NCI-H1105 treated with DMSO at 0.1 percent for 48 hours (cell line): ENCODE results near the gene ATAD5.
"Not testable (repeated sequence)": the region's sequence is repeated elsewhere in the genome, so short reads cannot be mapped to it uniquely, and the experiment has no call there.

Experiments
- DNase-seq: peaks from one replicate; lab custom pipeline; 2025; lab: John Stamatoyannopoulos, UW

The ATAD5 gene, protein sequence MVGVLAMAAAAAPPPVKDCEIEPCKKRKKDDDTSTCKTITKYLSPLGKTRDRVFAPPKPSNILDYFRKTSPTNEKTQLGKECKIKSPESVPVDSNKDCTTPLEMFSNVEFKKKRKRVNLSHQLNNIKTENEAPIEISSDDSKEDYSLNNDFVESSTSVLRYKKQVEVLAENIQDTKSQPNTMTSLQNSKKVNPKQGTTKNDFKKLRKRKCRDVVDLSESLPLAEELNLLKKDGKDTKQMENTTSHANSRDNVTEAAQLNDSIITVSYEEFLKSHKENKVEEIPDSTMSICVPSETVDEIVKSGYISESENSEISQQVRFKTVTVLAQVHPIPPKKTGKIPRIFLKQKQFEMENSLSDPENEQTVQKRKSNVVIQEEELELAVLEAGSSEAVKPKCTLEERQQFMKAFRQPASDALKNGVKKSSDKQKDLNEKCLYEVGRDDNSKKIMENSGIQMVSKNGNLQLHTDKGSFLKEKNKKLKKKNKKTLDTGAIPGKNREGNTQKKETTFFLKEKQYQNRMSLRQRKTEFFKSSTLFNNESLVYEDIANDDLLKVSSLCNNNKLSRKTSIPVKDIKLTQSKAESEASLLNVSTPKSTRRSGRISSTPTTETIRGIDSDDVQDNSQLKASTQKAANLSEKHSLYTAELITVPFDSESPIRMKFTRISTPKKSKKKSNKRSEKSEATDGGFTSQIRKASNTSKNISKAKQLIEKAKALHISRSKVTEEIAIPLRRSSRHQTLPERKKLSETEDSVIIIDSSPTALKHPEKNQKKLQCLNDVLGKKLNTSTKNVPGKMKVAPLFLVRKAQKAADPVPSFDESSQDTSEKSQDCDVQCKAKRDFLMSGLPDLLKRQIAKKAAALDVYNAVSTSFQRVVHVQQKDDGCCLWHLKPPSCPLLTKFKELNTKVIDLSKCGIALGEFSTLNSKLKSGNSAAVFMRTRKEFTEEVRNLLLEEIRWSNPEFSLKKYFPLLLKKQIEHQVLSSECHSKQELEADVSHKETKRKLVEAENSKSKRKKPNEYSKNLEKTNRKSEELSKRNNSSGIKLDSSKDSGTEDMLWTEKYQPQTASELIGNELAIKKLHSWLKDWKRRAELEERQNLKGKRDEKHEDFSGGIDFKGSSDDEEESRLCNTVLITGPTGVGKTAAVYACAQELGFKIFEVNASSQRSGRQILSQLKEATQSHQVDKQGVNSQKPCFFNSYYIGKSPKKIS (N-terminal part only)

GRCh38 chr17:30831663-30832437 lies at the start of gene ATAD5:
Gene ATAD5 (plus strand): TSS chr17:30831966. CDS start chr17:30832348, 382 bp downstream.
- DNase-seq, result peak; percentile 89

DNA sequence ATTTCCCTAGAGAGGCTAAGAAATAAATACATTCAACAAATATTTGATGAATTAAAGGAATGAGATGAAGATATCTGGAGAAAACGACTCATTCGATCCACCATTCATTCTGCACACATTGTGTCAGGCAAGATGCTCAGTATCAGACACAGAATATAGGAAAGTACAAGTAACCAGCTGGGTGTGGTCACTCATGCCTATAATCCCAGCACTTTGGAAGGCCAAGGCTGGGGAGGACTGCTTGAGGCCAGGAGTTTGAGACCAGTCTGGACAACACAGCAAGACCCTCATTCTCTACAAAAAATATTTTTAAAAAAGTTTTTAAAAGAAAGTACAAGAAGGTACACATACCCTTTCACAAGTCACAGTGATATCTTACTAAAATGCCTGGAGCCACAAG lies 49.6 kb upstream of the ATAD5 start:
- DNase-seq, result no peak

DNA sequence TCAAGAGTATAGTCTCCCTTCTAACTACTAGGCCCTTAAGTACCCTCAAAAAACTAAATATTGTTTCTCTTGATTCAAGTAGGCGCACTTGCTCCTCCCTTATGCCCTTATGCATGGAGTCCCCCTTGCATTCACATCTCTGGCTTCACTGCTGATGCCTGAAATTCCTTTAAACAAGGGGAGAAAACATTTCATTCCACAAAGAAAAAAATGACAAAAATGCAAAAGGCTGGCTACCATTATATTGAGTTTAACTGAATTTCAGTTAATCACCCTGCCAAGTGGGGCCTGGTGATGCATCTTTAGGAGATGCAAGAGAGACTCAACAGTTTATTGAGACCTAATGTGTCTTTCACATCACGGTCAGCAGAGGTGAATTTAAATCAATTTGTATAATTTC lies 42.8 kb upstream of the ATAD5 start:
- no peak for DNase-seq

DNA sequence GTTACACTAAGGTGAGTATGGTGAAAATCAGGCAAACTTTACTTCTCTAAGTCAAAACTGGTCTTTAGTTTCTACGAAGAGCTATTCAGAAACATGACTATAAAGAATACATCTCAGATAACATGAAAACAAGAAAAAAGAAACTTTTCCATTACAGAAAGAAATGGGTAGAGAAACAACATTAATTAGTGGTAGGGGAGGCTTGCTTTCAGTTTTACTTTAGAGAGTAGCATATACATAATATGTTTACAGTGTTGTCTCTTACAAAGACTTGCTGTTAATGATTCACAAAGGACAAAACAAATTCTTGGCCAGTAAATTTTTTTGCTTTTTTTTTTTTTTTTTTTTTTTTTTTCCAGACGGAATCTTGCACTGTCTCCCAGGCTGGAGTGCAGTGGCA lies 41.5 kb upstream of the ATAD5 start:
- DNase-seq, result no peak

DNA sequence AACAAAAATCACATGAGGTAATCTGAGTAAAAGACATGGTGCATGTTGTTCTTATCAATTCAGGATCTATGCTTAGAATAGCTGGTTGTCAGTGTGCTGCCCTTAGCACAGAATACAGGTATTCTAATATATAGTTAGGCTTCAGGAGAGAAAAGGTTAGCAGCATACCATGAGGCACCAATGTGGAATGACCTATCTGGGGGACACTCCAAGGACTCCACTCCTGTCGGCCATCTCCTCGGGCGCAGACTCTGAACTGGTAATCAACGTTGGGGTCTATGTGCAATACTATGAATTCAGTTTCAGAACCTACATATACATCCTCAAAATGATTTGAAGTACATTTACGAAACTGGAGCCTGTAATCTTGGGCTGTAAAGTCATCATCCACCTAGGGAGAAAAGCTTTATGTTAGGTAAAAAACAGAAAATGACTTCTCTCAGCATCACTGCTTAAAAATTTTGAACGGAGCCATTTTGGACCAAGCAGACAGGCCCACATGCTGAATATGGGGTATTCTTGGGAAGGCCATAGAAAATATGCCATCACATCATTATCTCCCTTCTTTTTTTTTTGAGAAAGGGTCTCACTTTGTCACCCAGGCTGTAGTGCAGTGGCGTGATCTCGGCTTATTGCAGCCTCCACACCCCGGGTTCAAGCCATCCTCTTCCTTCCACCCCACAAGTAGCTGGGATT lies 38.3 kb upstream of the ATAD5 start:
- DNase-seq, result no peak

DNA sequence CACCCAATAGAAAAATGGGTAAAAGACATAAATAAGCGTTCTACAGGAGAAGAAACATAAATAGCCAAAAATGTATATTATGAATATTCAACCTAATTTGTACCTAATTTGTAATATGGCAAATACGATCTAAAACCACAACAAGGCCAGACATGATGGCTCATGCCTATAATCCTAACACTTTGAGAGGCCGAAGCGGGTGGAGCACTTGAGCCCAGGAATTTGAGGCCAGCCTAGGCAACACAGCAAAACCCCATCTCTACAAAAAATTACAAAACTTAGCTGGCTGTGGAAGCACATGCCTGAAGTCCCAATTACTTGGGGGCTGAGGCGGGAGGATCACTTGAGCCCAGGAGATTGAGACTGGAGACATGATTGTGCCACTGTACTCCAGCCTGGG lies 37.4 kb upstream of the ATAD5 start:
- no peak for DNase-seq

DNA sequence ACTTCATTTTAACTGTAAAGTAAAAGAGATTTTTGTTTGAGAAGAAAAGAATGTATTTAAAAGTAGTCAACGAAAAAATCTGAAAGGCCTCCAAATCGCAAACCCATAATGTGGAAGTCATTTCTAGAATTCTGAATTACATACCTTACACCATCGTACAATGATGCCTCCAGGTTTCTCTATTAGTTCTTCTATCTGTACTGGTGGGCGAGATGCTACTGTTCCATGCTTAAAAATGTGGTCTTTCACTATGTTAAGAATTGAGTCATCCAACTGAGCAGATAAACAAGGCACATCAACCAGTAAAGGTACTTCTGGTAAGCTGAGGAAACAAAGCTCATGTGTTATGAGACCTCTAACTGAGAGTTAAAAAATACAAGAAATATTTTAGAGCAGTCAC lies 35.8 kb upstream of the ATAD5 start:
- DNase-seq, result no peak

DNA sequence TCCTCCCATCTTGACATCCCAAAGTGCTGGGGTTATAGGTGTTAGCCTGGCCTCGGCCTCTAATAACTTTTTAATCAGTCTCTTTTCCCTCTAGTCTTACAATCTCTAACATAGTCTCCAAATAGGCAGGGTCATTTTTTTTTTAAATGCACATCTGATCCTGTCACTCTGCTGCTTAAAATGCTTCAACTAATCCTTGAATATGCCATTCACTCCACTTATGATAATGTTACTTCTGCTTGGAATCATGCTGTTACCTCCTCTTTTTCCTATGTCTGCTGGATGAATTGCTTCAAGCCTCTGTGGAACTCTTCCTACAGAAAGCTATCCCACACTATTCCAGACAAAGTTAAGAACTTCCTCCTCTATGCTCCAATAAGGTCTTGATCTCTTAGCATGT lies 30.1 kb upstream of the ATAD5 start:
- DNase-seq, result no peak

- DNase-seq, result no peak
These were observed 25.8 kb upstream of the ATAD5 start for GRCh38 chr17:30805944-30806456.

DNA sequence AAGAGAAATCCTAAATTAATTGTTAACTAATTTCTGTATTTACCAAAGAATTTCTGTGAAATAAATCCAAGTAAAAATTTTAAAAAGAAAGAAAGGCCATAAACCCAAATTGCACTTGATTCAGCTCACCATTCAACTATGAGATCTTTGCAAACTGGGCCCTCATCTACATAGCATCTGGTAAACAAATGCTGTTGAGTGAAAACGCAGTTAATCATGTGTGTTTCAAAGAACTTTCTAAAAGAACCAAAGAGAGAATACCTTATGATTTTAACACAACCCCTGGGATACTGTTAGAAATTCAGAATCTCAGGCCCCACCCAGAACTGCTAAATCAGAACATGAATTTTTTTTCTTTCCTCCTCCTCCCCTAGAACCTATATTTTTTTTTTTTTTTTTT lies 23.9 kb upstream of the ATAD5 start:
- DNase-seq, result no peak

DNA sequence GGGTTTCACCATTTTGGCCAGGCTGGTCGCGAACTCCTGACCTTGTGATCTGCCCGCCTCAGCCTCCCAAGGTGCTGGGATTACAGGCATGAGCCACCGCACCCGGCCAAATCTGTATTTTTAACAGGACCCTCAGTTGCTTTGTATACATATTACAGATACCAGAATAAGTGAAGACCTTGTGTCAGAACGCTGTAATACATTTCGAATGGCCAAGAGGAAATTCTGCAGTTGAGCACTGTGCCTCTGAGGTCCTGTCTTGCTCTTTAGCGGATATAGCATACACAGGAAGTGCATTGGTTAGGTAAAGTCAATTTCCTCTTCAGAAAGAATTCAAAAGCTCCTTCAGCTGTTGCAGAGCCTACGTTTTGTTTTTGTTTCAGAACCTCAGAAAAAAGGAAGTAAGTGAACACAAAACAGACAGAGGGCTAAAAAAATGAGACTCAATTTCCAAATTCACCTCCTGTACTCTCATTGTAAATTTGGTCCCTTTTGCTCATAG lies 22.9 kb upstream of the ATAD5 start:
- no peak for DNase-seq

- no peak for DNase-seq
These were observed 21.9 kb upstream of the ATAD5 start for GRCh38 chr17:30809867-30810266.

GRCh38 chr17:30812218-30813177 lies 19.3 kb upstream of the ATAD5 start:
- DNase-seq, result no peak

- DNase-seq, result not testable (repeated sequence)
These were observed 17.5 kb upstream of the ATAD5 start for GRCh38 chr17:30814236-30814635.

DNA sequence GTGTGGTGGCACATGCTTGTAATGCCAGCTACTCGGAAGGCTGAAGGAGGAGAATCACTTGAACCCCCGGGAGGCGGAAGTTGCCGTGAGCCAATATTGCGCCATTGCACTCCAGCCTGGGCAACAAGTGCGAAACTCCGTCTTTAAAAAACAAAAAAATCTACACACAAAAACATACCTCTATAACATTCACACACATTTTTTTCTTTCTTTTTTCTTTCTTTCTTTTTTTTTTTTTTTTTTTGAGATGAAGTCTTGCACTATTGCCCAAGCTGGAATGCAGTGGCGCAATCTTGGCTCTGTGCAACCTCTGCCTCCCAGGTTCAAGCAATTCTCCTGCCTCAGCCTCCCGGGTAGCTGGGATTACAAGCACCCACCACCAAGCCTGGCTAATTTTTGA lies 16.9 kb upstream of the ATAD5 start:
- DNase-seq, result not testable (repeated sequence)

- no peak for DNase-seq
These were observed 15.6 kb upstream of the ATAD5 start for GRCh38 chr17:30816165-30816564.

DNA sequence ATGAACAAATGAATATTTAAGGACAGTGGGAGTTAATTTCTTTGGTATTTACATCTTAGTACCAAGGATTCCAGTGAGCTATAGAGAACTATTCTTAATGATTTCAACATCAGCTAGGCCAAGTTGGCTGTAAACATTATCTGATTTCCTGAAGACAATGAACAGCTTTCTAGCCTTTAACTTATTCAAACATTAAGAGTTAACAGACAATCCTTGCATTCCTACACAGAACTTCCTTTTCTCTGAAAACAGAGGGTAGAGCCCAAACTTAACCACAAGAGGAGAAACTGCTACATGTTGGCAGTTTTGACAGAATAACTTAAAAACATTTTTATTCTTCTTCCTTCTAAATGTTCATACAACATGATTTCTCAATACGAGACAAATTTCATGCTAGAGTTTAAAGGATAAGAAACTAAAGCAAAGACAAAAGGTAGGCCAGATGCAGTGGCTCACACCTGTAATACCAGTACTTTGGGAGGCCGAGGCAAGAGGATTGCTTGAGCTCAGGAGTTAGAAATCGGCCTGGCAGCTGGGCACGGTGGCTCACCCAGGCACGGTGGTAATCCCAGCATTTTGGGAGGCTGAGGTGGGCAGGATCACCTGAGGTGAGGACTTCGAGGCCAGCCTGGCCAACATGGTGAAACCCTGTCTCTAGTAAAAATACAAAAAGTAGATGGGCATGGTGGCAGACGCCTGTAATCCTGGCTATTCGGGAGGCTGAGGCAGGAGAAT lies 11.6 kb upstream of the ATAD5 start:
- no peak for DNase-seq

DNA sequence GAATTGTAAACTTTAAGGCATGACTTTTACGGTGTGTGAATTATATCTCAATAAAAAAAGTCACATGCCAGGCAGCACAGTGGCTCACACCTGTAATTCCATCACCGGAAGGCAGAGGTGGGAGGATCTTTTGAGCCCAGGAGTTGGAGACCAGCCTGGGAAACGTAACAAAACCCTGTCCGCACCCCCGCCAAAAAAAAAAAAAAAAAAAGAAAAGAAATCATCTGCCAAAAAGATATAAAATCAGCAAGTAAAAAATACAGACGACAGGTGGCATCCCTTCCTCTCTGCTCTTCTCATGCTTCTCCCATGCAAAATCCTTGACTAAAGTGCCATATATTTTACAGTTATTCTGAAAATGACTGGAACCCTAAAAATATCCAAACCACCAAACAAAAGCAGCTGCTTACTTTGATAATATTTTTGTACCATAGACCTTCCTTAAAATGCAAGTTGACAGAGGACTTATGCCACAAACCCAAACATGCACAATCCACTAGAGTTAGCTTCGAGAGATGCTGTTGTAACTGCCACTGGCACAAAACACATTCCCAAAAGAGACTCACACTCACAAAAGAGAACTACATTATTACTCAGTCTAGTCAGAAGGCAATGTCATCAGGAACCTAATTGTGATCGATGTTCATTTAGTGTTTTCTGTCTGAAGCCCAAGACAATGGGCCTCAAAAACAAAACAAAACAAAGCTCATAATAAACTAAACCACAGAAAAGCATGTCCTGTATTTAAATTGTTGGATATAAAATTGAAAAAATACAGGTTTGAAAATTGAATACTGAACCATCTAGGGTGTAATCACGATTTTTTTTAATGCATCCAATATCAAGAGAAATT lies 9.7 kb upstream of the ATAD5 start:
- no peak for DNase-seq
